Cardiac fibroblast (primary cell): Measurements from ENCODE around the gene ATP1A2.

ENCODE experiments used
- DNase-seq, 2 donors: peaks; one replicate each; pipeline versions ENCODE4 v3.0.0 to v3.0.0-alpha.2; 2010; ENCODE audit warnings: low read depth in 2 of 2
- H3K4me3 ChIP-seq, 2 donors: replicated peaks in 1 of 2; 1 replicate in 1 of 2; 2 replicates in 1 of 2; pipeline ENCODE4 v1.5.1; 2011; ENCODE audit warnings: low read depth in 2 of 2, low read length in 2 of 2, mild to moderate bottlenecking in 2 of 2, moderate library complexity in 1 of 2
- TF ChIP-seq, protein P1 (sequence below): IDR thresholded peaks from one replicate; pipeline ENCODE4 v1.5.1; 2011; ENCODE audit warnings: low read depth, mild to moderate bottlenecking, low read length, inconsistent platforms

Gene ATP1A2

DNA sequence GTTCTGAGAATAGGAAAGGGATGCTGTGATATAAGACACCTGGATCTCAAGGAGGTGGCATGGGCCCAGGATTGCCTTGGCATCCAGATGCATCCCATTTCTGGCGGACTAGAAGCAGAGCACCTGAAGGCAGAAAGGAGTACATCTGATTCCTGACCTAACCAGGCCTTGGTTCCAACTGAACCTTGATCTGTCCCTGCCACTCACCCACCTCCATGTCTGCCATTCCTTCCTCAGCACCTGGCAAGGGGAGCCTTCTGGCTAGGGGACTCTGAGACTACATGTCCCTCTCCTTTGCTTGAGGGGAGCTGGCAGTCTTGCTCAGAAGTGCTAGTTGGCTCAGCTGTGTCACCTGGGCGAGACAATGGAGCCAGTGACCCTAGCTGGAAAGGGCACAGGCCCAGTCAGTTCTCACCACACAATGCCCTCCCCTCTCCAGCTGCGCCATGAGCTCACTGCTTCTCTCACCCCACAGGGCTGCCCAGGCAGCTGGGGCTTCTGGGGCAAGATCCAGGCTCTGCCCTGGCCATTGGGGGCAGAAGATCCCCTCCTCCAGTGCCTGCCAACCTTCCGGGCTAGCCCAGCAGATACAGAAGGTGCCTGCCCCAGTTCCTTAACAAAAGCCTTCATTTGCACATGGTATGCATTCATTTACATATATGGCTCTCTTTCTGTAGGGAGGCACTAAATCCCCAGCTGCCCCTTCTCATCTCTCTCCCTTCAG, 20.0 kb upstream of the ATP1A2 start:
- no peak overlapping the region for H3K4me3 ChIP-seq
- TF ChIP-seq, protein P1, sequence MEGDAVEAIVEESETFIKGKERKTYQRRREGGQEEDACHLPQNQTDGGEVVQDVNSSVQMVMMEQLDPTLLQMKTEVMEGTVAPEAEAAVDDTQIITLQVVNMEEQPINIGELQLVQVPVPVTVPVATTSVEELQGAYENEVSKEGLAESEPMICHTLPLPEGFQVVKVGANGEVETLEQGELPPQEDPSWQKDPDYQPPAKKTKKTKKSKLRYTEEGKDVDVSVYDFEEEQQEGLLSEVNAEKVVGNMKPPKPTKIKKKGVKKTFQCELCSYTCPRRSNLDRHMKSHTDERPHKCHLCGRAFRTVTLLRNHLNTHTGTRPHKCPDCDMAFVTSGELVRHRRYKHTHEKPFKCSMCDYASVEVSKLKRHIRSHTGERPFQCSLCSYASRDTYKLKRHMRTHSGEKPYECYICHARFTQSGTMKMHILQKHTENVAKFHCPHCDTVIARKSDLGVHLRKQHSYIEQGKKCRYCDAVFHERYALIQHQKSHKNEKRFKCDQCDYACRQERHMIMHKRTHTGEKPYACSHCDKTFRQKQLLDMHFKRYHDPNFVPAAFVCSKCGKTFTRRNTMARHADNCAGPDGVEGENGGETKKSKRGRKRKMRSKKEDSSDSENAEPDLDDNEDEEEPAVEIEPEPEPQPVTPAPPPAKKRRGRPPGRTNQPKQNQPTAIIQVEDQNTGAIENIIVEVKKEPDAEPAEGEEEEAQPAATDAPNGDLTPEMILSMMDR = no peak

DNA sequence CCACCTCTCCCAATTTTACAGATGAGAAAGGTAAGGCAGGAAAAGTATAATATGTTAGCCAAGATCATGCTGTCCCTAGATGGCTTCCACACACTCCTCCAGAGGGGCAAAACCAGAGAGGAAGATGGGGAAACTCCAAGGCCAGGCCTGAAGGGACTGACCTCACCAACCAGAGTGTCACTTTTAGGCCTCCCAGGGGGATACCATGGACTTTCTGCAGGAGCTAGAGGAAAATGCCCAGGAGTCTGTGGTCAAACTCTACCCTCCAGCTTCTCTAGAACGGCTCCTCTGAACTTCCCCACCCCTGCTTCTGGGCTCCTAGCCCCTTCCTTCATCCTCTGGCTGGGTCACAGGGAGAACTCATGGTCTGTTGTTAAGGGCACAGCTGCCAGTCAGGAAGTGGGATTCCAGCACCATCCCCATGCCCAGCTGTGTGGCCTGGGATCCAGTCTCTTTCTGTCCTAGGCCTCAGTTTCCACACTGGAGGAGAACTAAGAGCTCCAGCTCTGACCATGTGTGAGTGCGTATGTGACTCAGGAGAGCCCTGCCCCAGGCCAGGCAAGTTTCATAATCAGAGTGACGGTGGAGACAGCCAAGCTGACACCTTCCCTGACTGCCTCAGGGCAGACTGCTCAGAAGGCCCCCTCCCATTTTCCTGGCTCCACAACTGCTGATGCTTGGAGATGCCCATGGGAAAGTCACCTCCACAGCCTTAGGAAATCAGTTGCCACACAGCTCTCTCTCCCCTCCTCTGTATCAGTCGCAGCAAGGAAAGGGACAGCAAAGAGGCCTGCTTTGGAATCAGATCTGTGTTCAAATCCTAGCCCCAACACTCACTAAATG, 19.1 kb upstream of the ATP1A2 start:
- TF ChIP-seq, protein P1 = no peak

More for the DNA sequence above, 20.0 kb upstream of the ATP1A2 start:
- DNase-seq = no peak

DNA sequence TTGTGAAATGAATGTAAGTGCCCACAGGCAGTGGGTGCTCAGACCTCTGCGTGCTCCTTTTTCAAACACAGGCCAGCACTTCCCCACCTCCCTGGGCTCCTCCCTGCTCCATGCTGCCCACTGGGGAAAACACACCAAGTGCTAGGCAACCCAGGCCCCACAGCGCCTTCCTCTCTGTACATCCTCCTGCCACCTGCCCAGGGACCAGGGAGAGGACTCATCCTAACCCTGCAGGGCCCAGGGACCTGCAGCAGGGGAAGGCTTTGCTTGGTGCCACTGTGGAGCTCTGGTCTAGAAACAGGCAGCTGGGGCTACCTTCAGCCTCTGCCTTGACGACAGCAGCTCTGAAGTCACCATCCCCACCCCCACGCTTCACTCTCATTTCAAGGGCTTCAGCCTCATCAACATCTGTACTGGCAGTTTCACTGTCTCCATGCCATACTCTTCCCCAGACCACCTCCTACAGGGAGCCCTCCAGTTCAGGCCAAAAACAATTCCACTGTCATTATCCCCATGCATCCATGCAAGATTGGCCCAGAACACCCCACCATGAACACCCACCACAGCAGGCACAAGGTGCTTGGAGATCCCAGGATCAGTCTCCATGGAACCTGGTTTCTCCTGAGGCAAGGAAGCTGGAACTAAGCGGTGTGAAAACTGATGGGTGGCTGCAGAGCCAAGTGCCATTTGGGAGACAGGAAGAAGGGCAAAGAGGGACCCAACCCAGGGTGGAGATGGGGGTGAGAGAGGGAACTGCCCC, 18.2 kb upstream of the ATP1A2 start:
- DNase-seq = no peak
- peak overlapping the region; percentile 66 to 73 for H3K4me3 ChIP-seq
- TF ChIP-seq, protein P1 = no peak

More for the DNA sequence above, 19.1 kb upstream of the ATP1A2 start:
- no peak overlapping the region for H3K4me3 ChIP-seq
- DNase-seq = peak in 1 of 2 donors; percentile 41

DNA sequence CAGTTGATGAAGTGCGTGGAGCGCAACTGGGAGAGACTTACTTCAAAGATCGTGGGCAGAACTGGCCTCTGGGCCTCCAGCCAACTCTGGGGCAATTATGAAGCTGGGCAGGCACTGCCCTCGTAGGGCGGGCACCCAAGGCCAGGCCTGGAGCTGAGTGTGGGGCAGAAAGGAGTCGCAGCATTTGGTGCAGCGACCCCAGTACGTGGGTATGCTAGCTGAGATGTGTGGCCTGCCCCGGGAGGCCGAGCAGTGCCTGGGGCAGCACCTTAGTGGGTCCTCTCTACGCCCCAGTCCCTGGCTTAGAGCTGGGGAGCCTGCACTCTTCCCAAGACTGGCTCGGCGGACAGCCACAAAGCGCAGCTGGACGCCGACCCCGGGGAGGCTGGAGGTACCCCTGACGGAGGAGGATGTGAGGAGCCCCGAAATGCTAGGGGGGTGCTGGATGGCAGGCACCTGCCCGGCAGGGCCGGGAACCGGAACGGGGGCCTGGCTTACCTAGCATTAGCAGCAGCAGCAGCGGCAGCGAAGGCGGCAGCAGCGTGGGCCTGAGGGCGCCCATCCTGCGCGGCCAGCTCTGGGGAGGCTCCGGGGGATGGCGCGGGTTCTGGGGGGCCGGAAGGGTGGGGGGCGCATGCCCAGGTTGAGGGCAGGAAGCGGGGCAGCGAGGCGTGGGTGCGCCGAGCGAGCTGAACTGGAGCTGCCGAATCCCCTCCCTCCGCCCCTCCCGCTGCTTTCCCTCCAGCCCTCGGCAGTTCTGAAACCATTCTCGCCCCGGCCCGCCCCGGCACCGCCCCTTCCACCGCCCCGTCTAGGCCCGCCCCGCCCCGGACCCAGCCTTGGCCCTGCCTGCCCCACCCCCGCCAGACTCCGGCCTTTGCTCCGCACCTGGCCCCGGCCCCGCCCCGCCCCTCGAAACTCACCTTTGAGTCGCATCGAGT, 17.4 kb upstream of the ATP1A2 start, which contains the start of gene IGSF8:
TSS of gene IGSF8 (minus strand) at position 709 of the 941 bp plus-strand sequence. CDS start at position 562, 147 bp downstream.
- TF ChIP-seq, protein P1 = no peak
- H3K4me3 ChIP-seq = peak within 1 kb of the TSS; percentile 66 to 73
- DNase-seq = peak; percentile 75 to 85

DNA sequence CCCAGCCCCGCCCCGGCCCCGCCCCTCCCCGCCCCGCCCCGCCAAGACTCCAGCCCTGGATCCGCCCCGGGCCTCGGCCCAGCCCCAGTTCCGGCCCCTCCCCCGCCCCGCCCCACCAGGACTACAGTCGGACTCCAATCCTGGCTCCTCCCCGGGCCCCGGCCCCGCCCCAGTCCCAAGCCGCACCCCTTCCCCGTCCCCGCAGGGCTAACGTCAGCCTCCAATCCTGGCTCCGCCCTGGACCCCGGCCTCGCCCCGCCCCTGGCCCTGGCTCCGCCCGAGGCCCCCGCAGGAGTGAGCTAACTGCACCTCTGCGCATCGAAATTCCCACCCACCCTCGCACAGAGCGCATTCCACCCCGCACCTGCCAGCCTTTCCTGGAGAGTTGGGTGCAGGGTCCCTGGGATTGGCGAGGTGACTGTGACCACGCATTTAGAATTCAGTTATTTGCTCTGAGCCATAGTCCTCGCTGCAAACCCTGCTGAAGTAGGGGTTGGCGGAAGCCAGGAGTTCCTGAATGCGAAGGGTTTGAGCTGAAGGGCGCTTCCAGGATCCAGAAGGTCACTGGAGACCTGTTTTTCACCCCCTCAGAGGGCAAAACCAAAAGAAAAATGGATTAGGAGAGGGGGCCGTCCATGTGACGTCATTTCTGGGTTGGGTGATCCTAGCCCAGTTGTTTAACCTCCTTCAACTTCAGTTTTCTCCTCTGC, 16.6 kb upstream of the ATP1A2 start:
- peak; percentile 93 to 96 for DNase-seq
- TF ChIP-seq, protein P1 = no peak
- H3K4me3 ChIP-seq = peak overlapping the region; percentile 47 to 73
